ENCODE measurements around the gene TCEANC2.

TCEANC2 gene

DNA sequence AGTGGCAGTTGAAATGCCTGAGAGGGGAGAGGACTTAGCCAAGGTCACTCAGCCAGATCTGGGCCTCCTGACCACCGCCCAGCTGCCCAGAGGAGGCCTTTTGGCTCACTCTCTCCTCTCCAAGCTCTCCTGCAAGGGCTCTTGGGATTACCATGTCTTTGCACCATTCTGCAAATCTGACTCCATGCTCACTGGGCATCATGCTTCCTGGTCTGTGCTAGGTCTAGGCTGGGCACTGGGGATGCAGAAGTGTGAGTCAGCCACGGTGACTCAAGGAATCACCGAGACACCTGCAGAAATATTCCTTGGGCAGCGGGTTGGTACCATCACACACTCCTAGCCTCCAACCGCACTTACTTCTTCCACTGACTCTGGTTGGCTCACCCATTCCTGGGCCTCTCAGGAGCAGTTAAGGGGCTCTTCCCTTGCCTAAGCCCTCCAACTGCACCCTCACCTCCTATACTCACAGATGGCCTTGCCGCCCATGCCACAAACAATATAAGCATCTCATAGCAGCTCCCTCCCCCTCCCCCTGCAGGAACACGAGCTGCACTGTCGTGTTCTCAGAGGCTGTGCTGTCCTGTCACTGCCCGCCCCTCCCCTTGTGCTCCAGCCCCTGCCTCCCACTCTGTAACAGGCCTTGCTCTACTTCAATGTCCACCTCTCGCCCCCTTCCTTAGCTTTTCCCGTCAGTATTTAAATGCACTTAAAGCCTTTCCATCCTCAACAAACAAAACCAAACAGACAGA is 64.6 kb downstream of the TCEANC2 start:
- no peak for DNase-seq

DNA sequence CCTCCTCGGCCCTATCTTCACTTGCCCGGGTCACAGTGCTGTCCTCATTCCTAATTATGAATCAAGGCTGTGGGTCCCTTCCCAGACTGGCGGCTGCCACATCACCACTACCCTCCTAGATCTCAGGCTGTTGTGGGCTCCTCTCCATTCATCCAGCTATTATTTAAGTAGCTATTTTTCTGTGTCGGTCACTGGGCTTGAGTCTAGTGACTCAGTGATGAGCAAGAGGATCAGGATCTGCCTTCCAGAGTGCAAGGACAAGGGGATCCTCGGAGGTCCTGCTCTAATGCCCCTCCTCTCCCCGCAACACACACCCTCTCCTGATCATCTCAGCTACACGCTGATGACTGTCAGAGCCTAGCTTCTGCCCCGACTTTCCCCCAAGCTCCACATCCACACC is 65.3 kb downstream of the TCEANC2 start:
- DNase-seq = no peak

DNA sequence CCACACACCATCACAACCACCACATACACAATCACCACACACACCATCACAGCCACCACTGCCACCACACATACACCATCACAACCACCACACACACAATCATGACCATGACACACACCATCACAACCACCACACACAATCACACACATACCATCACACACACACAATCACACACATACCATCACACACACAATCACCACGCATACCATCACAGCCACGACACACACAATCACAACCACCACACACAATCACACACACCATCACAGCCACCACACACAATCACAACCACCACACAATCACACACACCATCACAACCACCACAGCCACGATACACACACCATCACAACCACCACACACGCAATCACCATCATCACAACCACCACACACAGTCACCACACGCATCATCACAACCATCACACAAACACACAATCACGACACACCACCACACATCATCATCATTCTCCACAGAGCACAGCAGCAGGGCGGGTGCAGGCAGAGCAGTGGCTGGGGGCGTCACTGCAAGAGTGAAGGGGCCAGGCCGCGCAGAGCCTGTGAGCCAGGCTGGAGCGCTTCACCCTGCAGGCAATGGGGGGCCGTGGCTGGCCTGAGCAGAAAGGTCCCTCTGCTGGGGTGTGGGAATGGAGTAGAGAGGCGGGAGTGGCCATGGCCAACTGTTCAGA is 66.8 kb downstream of the TCEANC2 start:
- DNase-seq = no peak

DNA sequence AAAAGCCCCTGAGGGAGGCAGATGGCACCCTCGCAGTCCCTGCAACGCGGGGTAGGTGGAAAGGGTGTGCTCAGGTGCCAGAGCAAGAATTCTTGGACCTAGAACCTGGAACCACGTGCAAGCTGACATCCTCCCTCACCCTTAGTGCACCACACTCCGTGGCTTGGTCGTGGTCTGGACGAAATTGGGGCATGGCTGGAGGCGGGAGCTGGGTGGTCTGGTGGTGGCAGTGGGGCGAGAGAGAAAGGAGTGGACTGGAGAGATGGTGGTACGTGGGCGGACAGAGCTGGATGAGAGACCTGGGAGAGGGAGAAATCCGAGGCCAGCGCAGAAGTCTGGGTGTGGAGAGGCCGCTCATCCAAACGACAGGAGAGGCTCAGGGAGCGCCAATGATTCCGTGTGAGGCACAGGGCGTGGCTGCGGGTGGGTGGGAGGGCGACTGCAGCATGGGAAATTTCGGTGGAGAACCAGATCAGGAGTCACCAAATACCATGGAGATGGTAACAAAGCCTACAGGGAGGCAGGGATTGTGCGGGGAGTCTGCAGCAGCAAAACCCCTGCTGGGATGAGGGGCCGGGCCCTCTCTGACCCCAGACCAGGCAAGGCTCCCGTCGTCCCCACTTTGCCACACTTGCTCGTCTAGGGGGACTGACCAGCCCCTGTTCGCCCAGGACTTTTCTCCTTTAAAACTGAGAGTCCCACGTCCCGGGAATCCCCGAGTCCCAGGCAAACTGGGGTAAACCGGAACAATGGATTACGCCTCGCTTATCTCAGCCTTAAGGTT is 67.5 kb downstream of the TCEANC2 start:
- DNase-seq = no peak

DNA sequence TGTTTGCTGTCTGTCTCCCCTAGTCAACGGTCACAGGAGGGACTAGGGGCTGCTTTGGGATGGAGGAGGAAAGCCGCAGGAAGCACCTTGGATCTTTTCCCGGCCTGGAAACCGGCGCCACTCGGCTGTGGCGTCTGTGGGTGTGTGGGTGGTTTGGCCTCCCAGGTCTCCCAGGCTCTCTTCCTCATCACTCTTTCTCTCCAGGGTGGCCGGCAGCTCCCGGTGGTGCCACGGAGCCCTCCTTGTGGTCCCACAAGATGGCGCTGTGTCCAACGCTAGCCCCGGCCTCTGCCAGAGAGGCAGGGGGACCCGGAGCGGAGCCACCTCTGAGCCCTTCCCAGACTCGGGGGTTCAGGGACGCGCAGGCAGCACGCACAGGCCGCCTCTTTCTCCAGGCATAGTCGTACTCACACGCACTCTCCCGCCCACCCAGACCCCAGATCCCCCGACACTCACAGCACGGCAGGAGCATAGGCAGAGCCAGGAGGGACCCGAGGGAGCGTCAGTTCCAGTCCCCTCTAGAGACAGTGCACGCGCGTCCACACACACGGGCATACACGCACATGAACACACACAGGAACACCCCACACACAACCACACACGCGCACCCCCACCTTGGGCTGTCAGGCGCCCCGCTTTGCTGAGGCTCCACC is 68.2 kb downstream of the TCEANC2 start:
- DNase-seq = peak; percentile 68

DNA sequence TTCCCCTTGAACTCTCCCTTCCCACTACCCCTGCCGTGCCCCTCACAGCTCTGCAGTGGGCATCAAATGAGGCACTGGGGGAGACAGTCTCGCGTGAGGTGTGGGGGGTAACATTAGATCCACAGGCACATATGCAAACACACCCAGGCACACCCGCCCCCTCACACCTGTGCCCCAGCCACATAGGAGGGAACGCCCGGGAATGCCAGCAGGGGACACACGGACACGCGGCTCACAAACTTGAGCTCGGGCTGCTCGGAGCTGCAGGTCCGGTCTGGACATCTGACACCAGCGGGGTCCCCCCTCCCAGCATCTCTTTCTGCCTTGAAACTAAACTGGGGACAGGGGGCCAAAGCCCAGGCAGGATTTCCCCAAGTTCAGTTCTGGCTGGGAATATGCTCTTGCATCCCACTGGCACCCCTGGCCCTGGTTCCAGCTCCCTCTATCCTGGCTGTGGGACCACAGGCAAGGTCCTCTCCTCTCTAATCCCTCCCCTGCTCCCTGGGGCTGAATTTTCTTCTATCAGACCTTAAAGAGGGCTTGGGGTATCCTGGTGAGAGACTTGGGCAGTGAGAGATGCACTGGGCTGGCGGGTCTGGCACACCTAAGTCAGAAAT is 68.8 kb downstream of the TCEANC2 start:
- no peak for DNase-seq

DNA sequence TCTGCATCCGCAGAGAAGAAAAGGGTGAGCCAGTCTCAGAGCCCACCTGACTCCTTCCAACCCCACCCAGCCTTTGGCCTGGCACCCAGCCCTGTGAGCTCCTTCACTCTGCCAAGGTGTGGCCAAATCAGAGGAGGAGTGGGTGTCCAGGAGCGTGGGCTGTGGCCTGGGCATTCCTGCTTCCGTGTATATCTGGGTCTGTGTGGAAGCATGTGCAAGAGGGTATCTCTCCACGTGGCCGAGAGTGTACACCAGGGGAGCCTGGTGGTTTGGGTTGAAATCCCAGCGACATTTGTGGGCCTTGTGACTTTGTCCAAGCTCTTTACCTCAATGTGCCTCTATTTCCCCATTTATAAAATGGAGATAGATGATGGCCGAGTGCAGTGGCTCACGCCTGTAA is 69.6 kb downstream of the TCEANC2 start:
- no peak for DNase-seq

DNA sequence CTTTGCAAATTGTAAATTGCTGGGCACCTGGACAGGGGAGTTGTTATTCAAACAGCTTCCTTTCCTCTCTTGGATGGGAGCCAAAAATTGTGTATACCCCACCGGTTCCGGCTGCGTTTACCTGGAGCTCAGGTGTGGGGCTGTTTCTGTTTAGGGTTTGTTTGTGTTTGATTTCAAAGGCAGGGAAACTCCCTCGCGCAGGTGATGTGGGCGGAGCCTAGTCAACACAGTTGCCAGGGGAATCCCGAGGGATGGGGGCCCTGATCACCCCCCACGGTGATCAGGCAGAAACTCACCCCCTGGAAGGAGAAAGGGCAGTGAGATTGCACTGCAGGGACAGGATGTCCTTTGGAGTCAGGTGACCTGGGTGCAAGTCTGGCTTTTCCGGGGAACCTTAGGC is 71.1 kb downstream of the TCEANC2 start:
- DNase-seq = no peak

DNA sequence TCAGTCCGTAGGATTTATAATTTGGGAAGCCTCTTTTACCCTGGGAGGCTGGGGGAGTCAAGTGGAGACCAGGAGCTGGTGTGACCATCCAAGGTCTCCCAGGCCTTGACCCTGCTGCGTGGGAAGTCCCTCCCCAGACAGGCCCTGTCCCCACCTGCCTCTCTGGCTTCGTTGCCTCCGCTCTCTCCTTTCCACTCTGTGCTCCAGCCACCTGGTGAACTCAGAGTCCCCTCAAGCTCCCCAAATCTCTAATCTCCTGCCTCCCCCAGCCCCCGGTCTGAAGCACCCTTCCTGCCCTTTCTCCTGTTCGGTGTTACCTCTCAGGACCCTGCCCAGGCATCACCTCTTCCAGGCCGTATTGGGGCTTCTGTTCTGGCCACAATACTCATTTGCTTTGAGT is 71.5 kb downstream of the TCEANC2 start:
- no peak for DNase-seq

DNA sequence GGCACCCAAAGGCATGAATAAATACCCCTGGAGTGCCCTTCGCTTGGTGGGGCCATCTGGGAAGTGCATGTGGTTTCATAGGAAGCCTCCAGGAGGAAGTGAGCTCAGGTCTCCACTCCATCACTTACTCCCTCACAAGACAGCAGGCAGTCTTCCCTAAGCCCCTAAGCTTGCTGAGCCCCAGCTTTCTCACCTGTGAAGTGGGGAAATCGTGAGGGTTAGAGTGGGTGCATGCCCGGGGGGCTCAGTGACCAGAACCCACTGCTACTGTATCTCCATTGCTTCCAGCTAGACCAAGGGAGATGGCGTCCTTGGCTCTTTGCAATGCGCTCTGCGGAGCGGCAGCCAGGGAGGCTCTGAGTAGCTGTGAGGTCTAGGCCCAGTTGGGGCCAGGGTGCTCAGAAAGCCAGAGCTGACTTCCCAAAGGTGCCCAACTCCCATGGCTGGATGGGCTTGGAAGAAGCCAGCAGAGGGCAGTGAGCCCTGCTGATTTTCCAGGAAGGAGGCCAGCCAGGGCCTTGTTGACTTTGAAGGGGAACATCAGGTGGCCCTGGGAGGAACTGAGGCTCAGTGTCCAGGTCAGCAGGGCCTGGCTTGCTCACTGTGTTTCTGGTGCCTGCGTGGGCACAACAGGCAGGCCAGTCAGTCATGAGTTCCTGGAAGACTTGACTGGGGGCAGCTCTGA is 72.1 kb downstream of the TCEANC2 start:
- no peak for DNase-seq

DNA sequence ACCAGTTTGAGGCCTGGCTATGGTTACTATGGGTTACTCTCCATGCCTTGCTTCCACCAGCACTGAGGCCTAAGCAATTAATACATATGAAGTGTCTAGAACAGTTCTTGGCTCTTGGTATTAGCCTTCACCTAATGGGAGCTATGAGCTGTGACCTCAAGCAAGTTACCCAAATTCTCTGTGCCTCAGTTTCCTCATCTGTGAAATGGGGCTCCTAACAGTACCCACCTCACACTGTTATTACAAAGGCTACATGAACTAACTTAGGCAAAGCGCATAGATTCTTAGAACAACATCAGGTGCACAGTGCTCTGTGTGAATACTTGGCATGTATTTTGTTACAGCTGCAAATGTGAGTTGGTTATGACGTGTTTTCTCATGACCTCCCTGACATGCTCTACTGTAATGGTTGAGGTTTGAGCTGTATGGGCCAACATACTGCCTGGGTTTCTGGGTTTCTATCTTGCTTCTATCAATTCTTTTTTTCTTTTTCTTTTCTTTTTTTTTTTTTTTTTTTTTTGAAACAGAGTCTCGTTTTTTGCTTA is 72.9 kb downstream of the TCEANC2 start:
- no peak for DNase-seq

DNA sequence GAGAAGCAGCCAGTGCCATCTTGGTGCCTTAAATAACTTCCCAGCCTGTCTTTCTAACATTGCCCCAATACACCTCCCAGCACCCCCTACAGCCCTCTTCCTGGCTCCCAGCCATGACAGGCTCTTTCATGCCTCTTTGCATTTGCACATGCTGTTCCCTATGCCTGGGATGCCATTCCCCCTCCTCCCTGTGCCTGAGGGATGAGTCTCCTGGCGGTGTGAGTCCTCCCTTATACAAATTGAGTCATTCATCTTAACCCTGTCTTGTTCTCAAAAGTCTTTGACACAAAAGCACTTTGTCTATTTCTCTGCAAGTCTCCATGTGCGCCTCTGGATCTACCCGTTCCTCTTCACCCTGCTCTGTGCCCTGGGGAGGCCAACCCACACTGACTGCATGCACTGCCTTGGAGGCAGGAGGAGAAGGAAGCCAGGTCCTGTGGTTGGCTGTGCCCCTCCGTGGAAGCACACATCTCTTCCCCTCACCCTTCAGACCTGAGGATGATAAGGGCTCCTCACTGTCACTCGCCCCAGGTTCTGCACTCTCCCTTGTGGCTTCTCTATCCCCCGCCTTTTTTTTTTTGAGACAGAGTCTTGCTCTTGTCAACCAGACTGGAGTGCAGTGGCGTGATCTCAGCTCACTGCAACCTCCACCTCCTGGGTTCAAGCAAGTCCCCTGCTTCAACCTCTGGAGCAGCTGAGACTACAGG is 74.3 kb downstream of the TCEANC2 start:
- no peak for DNase-seq

DNA sequence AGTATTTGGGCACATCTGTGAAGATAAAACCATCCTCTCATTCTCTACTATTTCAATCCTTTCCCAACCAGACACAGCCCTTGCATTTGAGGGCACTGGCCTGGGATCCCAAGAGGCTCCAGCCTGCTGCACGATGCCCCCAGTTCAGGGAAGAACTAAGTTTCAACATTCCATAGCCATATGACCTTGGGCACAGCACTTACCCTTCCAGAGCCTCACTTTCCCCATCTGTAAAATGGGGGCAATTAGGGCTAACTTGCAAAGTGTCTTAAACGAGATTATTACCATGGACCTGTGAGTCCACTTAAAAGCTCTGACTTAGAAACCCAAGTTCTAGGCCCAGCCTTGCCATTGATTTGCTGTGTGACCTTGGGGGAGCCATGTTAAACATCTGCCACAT is 76.5 kb downstream of the TCEANC2 start:
- no peak for DNase-seq

DNA sequence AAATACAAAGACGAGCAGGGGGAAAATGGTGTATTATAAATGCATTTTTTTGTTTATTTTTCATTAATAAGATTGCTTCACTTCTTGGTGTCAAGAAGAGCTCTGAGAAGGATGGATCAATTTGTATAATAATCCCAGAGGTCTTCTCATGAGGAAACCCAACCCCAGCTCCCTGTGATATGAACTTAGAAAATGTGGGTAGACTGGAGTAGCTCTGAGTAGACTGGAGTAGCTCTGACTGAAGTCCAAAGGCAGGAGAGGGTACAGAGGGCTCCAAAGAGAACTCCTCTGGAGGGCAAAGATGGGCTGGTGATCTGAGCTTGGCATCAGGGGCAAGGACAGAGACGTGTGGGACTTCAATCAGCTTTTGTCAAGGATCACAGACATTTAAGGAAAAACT is 78.0 kb downstream of the TCEANC2 start:
- no peak for DNase-seq

DNA sequence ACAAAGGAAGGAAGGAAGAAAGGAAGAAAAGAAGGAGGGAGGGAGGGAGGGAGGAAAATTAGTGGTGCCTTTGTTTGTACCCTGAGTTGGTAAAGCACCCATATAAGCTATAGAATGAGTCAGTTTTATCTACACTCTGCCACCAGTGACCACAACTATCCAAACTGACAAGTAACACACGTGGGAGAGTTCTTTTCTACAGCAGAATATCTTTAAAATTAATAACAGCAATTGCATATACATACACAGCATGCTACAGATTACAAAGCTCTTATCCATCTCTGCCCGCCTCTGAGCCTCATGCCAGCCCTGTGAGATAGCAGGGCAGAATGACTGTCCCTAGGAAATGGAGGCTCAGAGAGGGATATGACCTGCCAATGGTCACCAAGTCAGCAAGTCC is 79.1 kb downstream of the TCEANC2 start:
- DNase-seq = no peak

DNA sequence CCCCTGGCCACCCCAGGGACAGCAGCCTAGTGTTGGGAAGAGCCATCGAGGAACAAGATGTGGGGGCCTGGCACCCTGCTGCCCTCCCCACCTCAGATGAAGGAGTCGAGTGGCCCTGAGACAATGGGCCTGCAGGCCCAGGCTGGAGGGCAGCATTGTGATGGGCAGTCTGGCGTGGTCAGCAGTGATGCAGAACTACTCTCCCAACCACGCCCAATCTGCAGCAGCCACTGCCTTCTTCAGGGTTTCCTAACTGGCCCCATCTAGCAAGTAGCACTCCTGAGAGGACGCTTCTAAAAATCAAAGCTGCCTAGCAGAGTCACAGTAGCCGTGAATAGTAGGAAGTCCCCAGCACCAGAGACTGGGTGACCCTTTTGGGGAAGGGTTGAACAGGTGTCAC is 80.9 kb downstream of the TCEANC2 start:
- no peak for DNase-seq

DNA sequence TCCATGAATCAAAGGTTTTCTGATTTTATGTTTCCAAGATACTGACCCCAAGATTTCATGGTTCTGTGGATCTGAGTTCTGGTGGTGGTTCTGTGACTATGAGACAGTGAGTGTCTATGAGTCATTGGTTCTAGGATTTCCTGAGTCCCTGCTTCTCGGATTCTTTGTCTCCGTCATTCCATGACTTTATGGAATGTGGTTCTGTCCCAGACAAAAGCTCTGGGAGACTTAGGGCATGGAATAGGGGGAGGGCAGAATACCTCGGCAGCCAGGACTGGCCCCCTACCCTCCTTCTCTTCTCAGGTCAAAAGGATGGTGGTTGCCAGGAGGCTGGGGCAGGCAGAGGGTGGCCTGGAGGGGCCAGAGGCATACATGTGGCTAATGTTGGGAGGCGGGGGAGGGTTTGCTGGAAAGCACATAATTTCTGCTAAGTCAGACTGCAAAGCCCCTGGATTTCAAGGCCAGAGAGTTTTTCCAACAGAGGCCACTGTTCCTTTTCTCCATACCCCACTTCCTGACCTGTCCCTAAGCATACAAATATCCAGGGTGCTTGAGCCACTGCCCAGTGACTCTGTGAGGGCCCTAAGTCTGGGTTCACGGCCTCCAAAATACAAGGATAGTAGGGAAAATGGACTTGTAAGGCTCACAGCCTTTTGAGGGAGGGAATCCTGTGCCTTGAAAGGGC is 82.2 kb downstream of the TCEANC2 start:
- no peak for DNase-seq

DNA sequence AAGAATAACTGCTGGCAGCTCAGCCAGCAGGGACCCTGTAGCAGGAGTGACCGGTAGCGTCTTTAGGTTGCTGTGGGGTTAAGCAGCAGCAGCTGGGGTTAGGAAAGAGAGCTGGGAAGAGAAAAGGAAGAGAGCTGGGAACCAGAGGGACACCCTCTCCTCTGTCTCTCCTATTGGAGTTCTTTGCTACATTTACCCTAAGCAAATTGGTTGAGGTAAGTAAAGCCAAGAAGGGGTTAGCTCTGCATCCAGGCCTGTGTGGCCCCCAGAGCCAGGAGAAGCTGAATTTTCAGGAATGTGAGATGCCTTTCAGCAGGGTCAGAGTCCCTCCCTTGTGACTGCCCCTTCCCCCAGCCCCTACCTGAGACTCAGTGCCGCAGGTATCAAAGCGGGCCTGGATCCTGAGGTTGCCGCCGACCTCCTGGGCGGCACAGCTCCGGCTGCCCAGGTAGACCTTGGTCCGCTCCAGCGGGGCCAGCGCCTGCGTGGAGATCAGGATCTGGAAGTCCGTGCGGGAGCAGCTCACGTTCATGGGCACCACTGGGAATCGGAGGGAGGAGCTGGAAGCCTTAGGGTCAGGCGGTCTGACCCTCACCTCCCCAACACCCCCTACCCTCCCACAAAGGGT is 83.0 kb downstream of the TCEANC2 start:
- DNase-seq = no peak

DNA sequence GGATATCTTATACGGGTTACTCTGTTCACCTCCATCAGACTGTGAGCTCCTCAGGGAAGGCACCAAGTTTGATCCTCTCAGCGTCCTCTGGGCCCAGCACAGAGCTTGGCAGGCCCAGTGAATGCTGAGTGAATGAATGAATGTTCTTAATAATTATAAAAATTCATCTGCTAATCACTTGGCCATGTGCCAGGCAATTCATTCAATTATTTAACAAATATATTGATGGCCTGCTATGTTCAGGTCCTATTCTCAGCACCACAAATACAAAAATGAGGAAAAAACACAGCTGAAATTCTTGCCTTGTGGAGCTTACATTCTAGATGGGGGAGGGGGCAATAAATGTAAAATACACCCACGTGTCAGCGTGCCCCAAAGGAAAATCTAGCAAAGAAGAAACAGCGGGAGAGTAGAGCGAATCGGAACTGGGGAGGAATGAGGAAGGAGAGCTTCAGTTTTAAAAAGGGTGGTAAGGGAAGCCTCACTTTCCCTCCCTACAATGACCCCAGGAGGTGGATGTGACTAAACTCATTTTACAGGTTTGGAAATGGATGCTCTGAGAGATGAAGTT is 83.6 kb downstream of the TCEANC2 start:
- DNase-seq = no peak

DNA sequence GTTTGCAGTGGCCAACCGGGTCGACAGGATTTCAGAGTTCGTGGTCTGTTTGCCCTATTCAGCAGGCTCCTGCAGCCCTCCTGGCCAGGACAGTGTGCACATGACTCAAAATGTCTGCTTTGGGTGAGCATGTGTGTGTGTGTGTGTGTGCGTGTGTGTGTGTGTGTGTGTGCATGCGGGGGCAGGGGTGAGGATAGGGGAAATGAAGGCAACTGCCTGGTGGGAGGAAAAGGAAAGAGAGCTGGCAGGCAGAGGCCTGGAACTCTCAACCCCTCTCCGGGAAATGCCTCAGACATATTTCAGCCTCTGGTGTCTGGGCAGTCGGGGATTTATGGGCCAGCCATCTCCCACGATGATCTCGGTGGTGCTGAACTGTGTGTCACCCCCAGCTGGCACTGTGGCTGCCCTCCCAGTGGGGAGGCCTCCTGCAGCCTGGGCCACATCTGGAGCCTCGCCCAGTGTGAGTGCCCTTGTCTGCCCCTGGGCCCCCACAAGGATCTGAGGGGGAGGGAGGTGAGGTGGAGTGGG is 84.2 kb downstream of the TCEANC2 start:
- no peak for DNase-seq
